CD4-positive, alpha-beta T cell treated with Interleukin-1 beta for 1 hour (primary cell): ENCODE data around the gene DDI2.
A peak's percentile ranks its signal among the peaks of the same experiment; 100 is the strongest.

ENCODE experiments used
- DNase-seq, 2 donors: peaks; one replicate each; pipeline ENCODE4 v3.0.0-alpha.2; 2020 to 2022

Gene DDI2

GRCh38 chr1:15605398-15606383 lies 11.6 kb upstream of the DDI2 start:
- no peak for DNase-seq

GRCh38 chr1:15609631-15610030 lies 7.6 kb upstream of the DDI2 start:
- no peak for DNase-seq

DNA sequence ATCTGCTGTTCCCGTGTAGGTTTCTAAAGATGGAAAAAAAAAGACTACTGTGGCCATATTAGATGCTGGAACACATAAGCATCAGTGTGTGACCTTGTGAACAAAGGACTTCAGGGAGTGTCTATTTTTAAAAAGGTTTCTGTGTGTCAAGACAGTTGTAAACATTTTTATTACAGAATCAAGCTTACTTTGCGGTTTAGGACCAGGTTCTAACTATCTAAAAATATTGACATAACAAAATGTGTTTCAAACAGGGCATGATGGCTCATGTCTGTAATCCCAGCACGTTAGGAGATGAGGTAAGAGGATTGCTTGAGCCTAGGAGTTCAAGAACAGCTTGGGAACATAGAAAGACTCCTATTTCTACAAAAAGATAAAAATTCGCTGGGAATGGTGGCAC lies 7.1 kb upstream of the DDI2 start:
- no peak for DNase-seq

- no peak for DNase-seq
Measured at GRCh38 chr1:15616373-15617172, 685 bp upstream of the DDI2 start.

- DNase-seq, result peak in 1 of 2 donors; percentile 29
Measured at GRCh38 chr1:15618077-15618654, 908 bp downstream of the DDI2 start.

DNA sequence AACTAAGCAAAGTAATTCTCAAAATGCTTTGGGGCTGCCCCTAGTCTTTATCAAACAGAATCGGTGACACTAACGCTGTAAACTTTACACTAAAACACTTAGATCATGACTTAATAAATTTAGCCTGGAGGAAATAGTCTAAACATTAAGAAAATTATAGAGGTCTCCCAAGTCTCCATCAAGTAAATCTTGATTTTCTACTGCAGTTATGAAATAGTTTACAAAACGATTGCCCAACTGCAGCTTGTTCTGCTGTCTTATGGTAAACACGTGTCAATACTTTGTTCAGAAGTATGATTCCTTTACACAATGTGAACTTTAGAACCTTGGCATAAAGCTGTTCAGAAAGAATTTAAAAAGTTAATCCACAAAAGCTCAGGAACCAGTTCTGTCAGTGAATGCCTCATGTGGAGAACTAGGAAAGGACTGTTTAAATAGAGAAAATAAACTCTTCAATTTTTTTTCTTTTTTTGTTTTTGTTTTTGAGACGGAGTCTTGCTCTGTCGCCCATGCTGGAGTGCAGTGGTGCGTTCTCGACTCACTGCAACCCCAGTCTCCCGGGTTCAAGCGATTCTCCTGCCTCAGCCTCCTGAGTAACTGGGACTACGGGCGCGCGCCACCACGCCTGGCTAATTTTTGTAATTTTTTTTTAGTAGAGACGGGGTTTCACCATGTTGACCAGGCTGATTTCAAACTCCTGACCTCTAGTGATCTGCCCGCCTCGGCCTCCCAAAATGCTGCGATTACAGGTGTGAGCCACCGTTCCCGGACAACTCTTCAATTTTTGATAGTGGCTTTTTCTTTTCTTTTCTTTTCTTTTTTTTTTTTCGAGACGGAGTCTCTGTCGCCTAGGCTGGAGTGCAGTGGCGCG lies 1.6 kb downstream of the DDI2 start:
- DNase-seq, result peak in 1 of 2 donors; percentile 4

DNA sequence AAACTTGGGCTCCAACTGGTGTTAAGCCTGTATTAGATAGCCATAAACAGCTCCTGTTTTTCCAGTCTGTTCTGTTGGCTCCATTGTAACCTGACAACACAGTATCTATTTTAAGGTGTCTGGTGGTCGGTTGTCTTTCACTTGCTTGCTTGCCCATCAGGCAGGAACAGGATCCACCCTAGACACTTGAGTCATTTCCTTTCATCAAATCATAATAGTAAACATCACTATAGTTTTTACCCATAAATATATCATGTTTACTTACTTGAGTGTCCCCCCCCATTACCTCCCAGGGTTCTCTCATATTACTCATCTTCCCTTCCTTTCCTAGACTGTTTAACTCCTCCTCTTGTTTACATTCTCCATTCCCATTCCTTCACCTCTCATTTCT lies 2.9 kb downstream of the DDI2 start:
- peak; percentile 14 to 45 for DNase-seq

DNA sequence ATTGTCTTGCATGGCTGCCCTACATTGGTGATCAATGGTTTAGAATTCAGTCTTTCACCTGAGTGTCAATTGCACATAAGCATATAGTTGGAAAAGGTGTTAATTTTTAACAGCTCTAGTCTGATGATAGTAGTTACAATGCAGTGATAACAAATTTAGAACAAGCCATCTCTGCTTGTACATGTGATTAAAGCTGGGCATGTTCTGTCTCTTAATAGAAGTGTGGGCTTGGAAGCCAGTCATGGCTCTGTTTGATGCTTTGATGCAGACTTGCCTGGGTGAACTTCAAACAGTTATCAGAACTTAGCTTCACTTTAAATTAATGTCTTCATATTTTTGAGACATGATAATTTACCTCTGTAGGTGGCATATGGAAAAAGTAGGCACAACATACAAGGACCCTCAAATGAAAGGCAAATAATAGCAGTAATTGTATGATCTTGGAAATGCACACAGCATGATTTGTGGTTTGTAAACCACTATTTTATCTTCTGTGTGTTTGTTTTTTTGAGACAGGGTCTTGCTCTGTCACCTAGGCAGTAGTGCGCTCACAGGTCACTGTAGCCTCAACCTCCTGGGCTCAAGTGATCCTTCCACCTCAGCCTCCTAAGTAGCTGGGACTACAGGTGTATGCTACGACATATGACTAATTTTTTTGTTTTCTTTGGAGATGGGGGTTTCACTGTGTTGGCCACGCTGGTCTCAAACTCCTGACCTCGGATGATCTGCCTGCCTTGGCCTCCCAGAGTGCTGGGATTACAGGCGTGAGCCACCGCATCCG lies 3.8 kb downstream of the DDI2 start:
- DNase-seq, result no peak

DNA sequence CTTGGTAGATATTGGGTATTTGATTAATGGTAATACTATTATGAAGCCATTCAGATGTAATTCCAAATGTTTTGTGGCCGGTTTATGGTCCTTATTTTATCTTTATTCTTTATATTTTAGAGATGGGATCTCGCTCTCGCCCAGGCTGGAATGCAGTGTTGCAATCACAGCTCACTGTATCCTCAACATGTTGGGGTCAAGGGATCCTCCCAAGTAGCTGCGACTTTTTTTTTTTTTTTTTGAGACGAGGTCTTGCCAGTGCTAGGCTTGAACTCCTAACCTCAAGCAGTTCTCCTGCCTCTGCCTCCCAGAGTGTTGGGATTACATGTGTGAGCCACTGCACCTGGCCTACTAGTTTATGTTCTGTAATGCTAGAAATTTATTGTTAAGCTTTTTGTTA lies 4.7 kb downstream of the DDI2 start:
- DNase-seq, result no peak

DNA sequence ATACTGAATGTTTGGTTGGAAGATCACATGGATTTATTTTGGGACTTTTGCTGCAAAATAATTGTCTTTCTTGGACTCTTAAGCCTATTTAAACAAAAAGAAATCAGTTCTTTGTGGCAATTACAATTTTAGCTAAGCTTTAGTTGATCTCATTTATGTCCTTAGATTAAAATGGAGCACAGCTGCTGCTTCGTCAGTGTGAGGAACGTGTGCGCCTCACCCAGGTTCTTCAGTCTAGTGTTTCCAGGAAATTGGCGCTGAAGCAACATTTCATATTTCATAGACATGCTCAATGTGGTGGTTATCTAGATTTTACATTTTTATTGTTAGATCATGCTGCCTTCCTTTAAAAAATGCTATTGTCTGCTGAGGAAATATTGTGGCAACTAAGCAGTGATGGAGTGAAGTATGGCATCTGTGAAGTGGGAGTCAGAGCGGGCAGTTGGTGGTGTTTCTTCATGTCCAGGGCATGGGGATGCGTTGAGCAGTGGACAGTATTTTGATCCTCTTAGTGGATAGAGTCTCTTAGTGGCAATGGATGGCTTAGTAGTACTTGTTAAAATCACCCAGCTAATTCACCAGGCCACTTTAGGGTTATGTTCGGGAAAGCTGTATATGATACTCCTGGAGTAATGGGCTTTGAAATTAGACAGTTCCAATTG lies 5.6 kb downstream of the DDI2 start:
- DNase-seq, result no peak

DNA sequence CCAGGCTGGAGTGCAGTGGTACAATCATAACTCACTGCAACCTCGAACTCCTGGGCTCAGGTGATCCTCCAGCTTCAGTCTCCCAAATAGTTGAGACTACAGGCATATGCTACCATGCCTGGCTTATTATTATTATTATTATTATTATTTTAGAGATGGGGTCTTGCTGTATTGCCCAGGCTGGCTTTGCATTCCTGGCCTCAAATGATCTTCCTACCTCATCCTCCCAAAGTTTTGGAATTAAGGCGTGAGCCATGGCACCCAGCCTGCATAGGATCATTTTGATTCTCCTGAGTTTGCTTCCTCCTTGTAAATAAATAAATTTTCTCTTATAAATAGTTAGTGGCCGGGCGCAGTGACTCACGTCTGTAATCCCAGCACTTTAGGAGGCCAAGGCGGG lies 6.2 kb downstream of the DDI2 start:
- DNase-seq, result no peak

DNA sequence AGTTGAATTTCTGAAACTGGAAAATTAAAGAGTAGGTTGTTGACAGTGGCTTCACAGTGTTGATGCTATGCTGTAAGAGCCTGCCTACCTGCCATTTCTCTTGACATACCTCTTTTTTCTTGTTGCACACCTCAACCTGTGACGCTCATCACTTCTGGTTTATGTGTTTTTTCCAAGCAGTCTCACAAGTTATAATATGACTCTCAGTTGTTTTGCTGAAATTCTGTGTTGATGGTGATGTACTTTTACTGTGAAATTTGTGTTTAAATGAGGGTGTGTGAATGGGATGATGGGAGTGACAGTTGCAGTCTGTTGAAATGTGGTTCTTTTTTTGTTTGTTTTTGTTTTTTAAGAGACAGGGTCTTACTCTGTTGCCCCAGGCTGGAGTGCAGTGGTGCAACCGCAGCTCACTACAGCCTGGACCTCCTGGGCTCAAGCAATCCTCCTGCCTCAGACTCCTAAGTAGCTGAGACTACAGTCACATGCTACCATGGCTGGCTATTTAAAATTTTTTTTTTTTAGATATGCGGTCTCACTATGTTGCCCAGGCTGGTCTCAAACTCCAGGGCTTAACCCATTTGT lies 7.0 kb downstream of the DDI2 start:
- DNase-seq, result no peak

- no peak for DNase-seq
Measured at GRCh38 chr1:15625056-15625917, 8.0 kb downstream of the DDI2 start.

DNA sequence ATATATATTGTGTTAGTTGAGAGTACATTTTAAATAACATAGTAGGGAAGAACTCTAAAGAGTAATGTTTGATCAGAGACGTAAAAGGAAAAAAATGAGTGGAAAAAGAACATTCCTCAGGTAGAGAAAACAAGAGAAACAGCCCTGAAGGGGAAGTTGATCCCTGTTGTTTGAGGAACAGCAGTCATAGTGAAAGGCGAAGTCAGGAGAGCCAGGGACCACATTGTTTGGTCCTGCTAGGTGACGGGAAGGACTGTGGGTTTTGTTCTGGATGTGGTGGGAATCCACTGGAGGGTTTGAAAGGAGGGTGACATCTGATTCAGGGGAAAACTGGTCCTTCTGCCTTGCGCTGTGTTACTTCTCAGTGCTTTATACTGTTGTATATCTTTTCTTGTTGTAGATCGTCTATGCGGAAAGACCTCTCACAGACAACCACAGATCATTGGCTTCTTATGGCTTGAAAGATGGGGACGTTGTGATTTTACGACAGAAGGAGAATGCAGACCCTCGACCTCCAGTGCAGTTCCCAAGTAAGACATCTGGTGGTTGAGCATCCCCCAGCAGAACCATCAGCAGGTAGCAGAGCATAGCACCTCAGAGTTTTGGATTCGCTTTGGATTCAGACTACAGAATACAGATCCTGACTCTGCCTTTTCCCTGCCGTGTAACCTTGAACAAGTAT lies 9.2 kb downstream of the DDI2 start:
- no peak for DNase-seq

- DNase-seq, result no peak
Measured at GRCh38 chr1:15627343-15627988, 10.2 kb downstream of the DDI2 start.

GRCh38 chr1:15628003-15628402 lies 10.7 kb downstream of the DDI2 start:
- no peak for DNase-seq

DNA sequence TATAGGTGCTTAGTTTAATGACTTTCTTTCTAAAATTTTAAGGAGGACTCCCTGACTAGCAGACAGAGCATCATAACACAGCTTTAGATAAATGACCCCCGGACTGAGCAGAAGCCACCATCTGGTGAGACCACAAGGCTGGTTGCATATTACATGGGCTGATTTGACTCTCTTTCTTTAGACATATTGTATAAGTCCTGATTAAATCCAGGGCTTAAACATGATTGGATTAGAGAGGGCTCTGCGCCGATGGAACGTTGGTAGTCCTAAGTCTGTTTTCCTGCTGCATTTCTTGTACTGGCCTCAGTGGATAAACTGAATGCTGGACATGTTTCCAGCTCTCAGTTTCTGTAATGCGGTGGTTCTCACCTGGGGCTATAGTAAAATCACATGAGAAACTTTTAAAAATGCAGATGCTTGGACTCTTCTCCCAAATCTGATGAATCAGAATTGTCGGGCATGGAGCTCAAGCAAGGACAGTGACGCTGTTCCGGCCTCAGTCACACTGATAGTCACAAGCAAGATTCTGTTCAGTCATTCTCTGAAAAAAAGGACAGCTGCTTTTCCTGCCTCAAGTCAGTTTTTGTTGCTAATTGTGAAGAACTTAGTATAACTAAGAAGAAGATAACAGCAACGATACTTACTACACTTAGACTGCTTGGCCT lies 16.6 kb downstream of the DDI2 start:
- DNase-seq, result no peak

- DNase-seq, result no peak
Measured at GRCh38 chr1:15636436-15636835, 19.2 kb downstream of the DDI2 start.
